Endothelial cell of umbilical vein (primary cell): ENCODE measurements around the gene UBE4B. TPM values are rescaled to one million over a fixed set of nuclear protein-coding genes. Genes with fewer than 3 reads are reported as not detected.

ENCODE experiments used
- BruUV-seq: library from RNA; stranded (reverse); fragments of 400-500 nt; replicated peaks from 2 replicates; lab custom pipeline; 2021; lab: Mats Ljungman, UMichigan
- CTCF ChIA-PET: fragments of 300-600, 350-600 bp; sonication (Branson Sonifier 250); formaldehyde crosslinking; loops from one replicate; lab custom pipeline; 2021; ENCODE audit warnings: antibody characterized with exemption, inconsistent platforms; lab: Charles Lee
- POLR2A ChIA-PET: fragments of 300-600, 350-600 bp; sonication (Branson Sonifier 250); formaldehyde crosslinking; loops from one replicate; lab custom pipeline; 2021; ENCODE audit warnings: antibody characterized with exemption, inconsistent platforms; lab: Charles Lee
- DNase-seq: peaks from one replicate; pipeline ENCODE4 v3.0.0-alpha.2; 2011; ENCODE audit warnings: low read depth, low spot score
- FAIRE-seq: peaks from 2 replicates; lab custom pipeline; 2011; peaks lifted over from hg19 to GRCh38; lab: Jason Lieb, UNC
- H2AFZ ChIP-seq: 2 replicates; pipeline ENCODE4 v1.6.0; 2012; ENCODE audit warnings: low read depth, low read length, control low read depth, inconsistent platforms
- H3K27ac ChIP-seq: 2 replicates; pipeline ENCODE4 v1.5.1; 2011; ENCODE audit warnings: low read depth, mild to moderate bottlenecking, control low read depth, low read length, moderate library complexity; ENCODE audit not compliant: insufficient read depth
- H3K27me3 ChIP-seq, 2 experiments: 2 replicates each; pipeline versions ENCODE4 v1.6.0 to v1.6.1; 2011; ENCODE audit warnings: low read length in 2 of 2, mixed read lengths in 1 of 2; ENCODE audit not compliant: control insufficient read depth in 2 of 2, insufficient read depth in 2 of 2
- H3K36me3 ChIP-seq, 2 experiments: 2 replicates in 1 of 2; 3 replicates in 1 of 2; pipeline ENCODE4 v1.5.1; 2011; ENCODE audit warnings: low read length in 2 of 2, mild to moderate bottlenecking in 1 of 2, moderate library complexity in 1 of 2; ENCODE audit not compliant: control insufficient read depth in 2 of 2, insufficient read depth in 2 of 2; ENCODE audit errors: extremely low read depth in 1 of 2
- H3K4me1 ChIP-seq: 3 replicates; pipeline ENCODE4 v1.5.1; 2011; ENCODE audit warnings: mild to moderate bottlenecking, low read length; ENCODE audit not compliant: control insufficient read depth, insufficient read depth; ENCODE audit errors: extremely low read depth
- H3K4me2 ChIP-seq: 2 replicates; pipeline ENCODE4 v1.6.1; 2011; ENCODE audit warnings: low read length, control low read depth, mixed read lengths; ENCODE audit not compliant: insufficient read depth
- H3K4me3 ChIP-seq, 3 experiments: fragments of 200-600 bp in 1 of 3; sonication (generic), shearing (Covaris generic) in 1 of 3; replicated peaks in 1 of 3; 2 replicates each; pipeline ENCODE4 v1.5.1; 2011 to 2016; ENCODE audit warnings: control low read depth in 3 of 3, low read length in 3 of 3, mild to moderate bottlenecking in 2 of 3, inconsistent platforms in 1 of 3, low read depth in 1 of 3, moderate library complexity in 1 of 3; ENCODE audit not compliant: insufficient read depth in 1 of 3
- H3K79me2 ChIP-seq: 2 replicates; pipeline ENCODE4 v1.6.0; 2012; ENCODE audit warnings: low read length, inconsistent platforms; ENCODE audit not compliant: control insufficient read depth, insufficient read depth
- H3K9ac ChIP-seq: replicated peaks from 2 replicates; pipeline ENCODE3; 2011; ENCODE audit warnings: low read length, control low read depth; ENCODE audit not compliant: insufficient read depth; ENCODE audit errors: extremely low read depth
- H3K9me1 ChIP-seq: replicated peaks from 3 replicates; pipeline ENCODE4 v1.6.0; 2011; ENCODE audit warnings: mild to moderate bottlenecking, low read length; ENCODE audit not compliant: control insufficient read depth, insufficient read depth; ENCODE audit errors: extremely low read depth
- H3K9me3 ChIP-seq: replicated peaks from 2 replicates; pipeline ENCODE4 v1.5.1; 2012; ENCODE audit warnings: low read length, inconsistent platforms; ENCODE audit not compliant: control insufficient read depth, insufficient read depth
- H4K20me1 ChIP-seq: replicated peaks from 2 replicates; pipeline ENCODE3; 2011; ENCODE audit warnings: mild to moderate bottlenecking, low read length; ENCODE audit not compliant: control insufficient read depth, insufficient read depth; ENCODE audit errors: extremely low read depth
- EZH2 ChIP-seq: IDR thresholded peaks from 2 replicates; pipeline ENCODE4 v1.6.1; 2012; ENCODE audit warnings: borderline replicate concordance, low read depth, mild to moderate bottlenecking, moderate library complexity, low read length, inconsistent platforms; ENCODE audit not compliant: severe bottlenecking
- FOS ChIP-seq: IDR thresholded peaks from 2 replicates; pipeline ENCODE4 v1.6.1; 2011; ENCODE audit warnings: mild to moderate bottlenecking, low read length, moderate library complexity, borderline replicate concordance; ENCODE audit not compliant: insufficient read depth
- GATA2 ChIP-seq: IDR thresholded peaks from 2 replicates; pipeline ENCODE4 v1.7.0; 2011; ENCODE audit warnings: low read depth, mild to moderate bottlenecking, moderate library complexity, mixed read lengths, low read length; ENCODE audit not compliant: insufficient read length, insufficient read depth
- JUN ChIP-seq: IDR thresholded peaks from 2 replicates; pipeline ENCODE4 v1.6.1; 2011; ENCODE audit warnings: borderline replicate concordance, low read depth; ENCODE audit not compliant: insufficient read length, insufficient read depth
- MAX ChIP-seq: IDR thresholded peaks from 2 replicates; pipeline ENCODE4 v1.6.1; 2011; ENCODE audit not compliant: insufficient read depth, insufficient read length
- MYC ChIP-seq: IDR thresholded peaks from one replicate; pipeline ENCODE4 v1.6.1; 2011; ENCODE audit warnings: mild to moderate bottlenecking, low read depth, low read length
- POLR2A ChIP-seq: IDR thresholded peaks from 2 replicates; pipeline ENCODE4 v1.6.1; 2012; ENCODE audit warnings: low read depth, mild to moderate bottlenecking, control low read depth, low read length
- POLR2AphosphoS5 ChIP-seq: IDR thresholded peaks from 2 replicates; pipeline ENCODE4 v1.6.1; 2012; ENCODE audit warnings: low read depth, mild to moderate bottlenecking, control low read depth, low read length, moderate library complexity; ENCODE audit not compliant: insufficient read depth
- dilution Hi-C: fragments of 300-500 bp; cut with MboI; formaldehyde crosslinking; loops from one replicate; pipeline ENCODE4 v1.15.0; 2019; ENCODE audit warnings: low sequenced_read_pairs; ENCODE audit not compliant: extremely low pct_ligation_motif_present
- intact Hi-C: fragments of 100-400 bp; cut with micrococcal nuclease; formaldehyde crosslinking; loops from one replicate; pipeline ENCODE4 v1.10.0; 2022
- polyA plus RNA-seq, 4 experiments: library from polyadenylated mRNA; depleted of rRNA in 3 of 4; stranded (reverse) in 3 of 4; unstranded in 1 of 4; fragments of >200 nt; gene quantifications; 2 replicates each; pipeline versions ENCODE4 v1.2.1 to v1.2.3, GENCODE V29; 2011 to 2012; ENCODE audit warnings: missing spikeins in 1 of 4
- total RNA-seq: library from RNA; stranded (reverse); gene quantifications from 2 replicates; pipeline ENCODE4 v1.2.3, GENCODE V29; 2021
- TF ChIP-seq, protein P1 (sequence below), 2 donors: IDR thresholded peaks; 1 replicate in 1 of 2; 2 replicates in 1 of 2; pipeline ENCODE4 v1.5.1; 2011; ENCODE audit warnings: low read length in 2 of 2, mild to moderate bottlenecking in 2 of 2, moderate library complexity in 2 of 2, control low read depth in 1 of 2, inconsistent platforms in 1 of 2, low read depth in 1 of 2; ENCODE audit not compliant: insufficient read depth in 1 of 2; ENCODE audit errors: extremely low read depth in 1 of 2

UBE4B gene
- total and polyA plus RNA-seq, 2 donors (not counting 3 experiments of a cell fraction or from before 2014, with no cell fraction given), result 17.8 to 54.5 TPM

DNA sequence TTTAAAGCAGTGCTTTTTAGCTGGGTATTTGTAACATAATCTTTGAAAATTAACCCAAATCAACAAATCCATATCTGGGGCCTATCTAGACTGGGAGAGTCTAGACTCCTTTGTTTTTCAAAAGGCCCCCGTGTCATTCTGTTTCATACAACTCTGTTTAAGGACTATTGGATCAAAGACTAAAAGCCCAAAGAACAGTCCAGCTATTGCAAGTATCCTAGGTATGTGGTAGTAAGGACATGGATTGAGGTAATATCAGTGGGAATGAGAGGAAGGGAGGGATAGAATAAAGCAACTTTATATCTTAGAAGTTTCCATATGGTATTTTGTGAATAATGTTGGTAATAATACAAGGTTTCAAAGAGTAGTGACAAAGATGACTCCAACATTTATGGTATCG lies 195.8 kb downstream of the UBE4B start:
- ChIA-PET POLR2A (no interaction called here), CTCF (interaction anchor here (1.4 kb wide), 1 partner anchor 13 kb away, joined by 4 read pairs; no protein-coding TSS in a partner anchor)
- dilution Hi-C loops, result no loop called here

More for the DNA sequence above, 195.8 kb downstream of the UBE4B start:
- peaks cover 66% of the 10 kb centered on the region for H3K79me2 ChIP-seq
- H3K4me2 ChIP-seq, result no peak overlapping the region
- TF ChIP-seq MAX, result no peak
- TF ChIP-seq JUN, result no peak
- TF ChIP-seq MYC, result no peak
- TF ChIP-seq POLR2A, result no peak
- TF ChIP-seq, protein P1, sequence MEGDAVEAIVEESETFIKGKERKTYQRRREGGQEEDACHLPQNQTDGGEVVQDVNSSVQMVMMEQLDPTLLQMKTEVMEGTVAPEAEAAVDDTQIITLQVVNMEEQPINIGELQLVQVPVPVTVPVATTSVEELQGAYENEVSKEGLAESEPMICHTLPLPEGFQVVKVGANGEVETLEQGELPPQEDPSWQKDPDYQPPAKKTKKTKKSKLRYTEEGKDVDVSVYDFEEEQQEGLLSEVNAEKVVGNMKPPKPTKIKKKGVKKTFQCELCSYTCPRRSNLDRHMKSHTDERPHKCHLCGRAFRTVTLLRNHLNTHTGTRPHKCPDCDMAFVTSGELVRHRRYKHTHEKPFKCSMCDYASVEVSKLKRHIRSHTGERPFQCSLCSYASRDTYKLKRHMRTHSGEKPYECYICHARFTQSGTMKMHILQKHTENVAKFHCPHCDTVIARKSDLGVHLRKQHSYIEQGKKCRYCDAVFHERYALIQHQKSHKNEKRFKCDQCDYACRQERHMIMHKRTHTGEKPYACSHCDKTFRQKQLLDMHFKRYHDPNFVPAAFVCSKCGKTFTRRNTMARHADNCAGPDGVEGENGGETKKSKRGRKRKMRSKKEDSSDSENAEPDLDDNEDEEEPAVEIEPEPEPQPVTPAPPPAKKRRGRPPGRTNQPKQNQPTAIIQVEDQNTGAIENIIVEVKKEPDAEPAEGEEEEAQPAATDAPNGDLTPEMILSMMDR (IDR thresholded peaks at IDR 0.05; ENCODE audit: extremely low read depth in 1 of 2, insufficient read depth in 1 of 2, low read depth in 1 of 2, low read length in 2 of 2), result no peak
- TF ChIP-seq FOS, result no peak
- no peak for TF ChIP-seq EZH2
- no peak for TF ChIP-seq POLR2AphosphoS5
- TF ChIP-seq GATA2, result no peak
- no peak overlapping the region for H2AFZ ChIP-seq
- H3K36me3 ChIP-seq, result peaks cover 0 to 1% of the 10 kb centered on the region in 2 experiments
- no peaks in the 10 kb centered on the region for H3K4me1 ChIP-seq
- H3K9ac ChIP-seq, result no peak overlapping the region
- H3K4me3 ChIP-seq, result no peak overlapping the region
- H3K9me1 ChIP-seq, result no peaks in the 10 kb centered on the region
- H3K27me3 ChIP-seq, result no peaks in the 10 kb centered on the region
- no peak for FAIRE-seq
- peaks cover 4% of the 10 kb centered on the region for H4K20me1 ChIP-seq
- no peak for DNase-seq
- intact Hi-C loops, result no loop called here
- no TSS peak for BruUV-seq
- no peak overlapping the region for H3K27ac ChIP-seq
- H3K9me3 ChIP-seq, result no peaks in the 10 kb centered on the region
